SK-N-SH treated with all-trans-retinoic acid at 6 μM for 48 hours (cell line): ENCODE measurements around the gene KCNA10.

Experiments
- CREB5 ChIP-seq: fragments of 250-450 bp; sonication (Bioruptor Pico); IDR thresholded peaks from 2 replicates; pipeline ENCODE4 v1.5.1; 2020; ENCODE audit warnings: low read depth, mild to moderate bottlenecking, moderate library complexity
- ESRRG ChIP-seq: fragments of 250-450 bp; sonication (Bioruptor Pico); IDR thresholded peaks from 2 replicates; pipeline ENCODE4 v1.6.1; 2021; ENCODE audit warnings: mild to moderate bottlenecking
- GLIS3 ChIP-seq: fragments of 250-450 bp; sonication (Bioruptor Pico); IDR thresholded peaks from 2 replicates; pipeline ENCODE4 v1.5.0; 2020; ENCODE audit warnings: mild to moderate bottlenecking, moderate library complexity
- ISL1 ChIP-seq: fragments of 250-450 bp; sonication (Bioruptor Pico); IDR thresholded peaks from 2 replicates; pipeline ENCODE4 v2.1.2; 2022; ENCODE audit warnings: mild to moderate bottlenecking, moderate library complexity
- PATZ1 ChIP-seq: fragments of 250-450 bp; sonication (Bioruptor Pico); IDR thresholded peaks from 2 replicates; pipeline ENCODE4 v1.8.0; 2020; ENCODE audit warnings: mild to moderate bottlenecking, moderate library complexity, borderline replicate concordance
- PPARA ChIP-seq: fragments of 250-450 bp; sonication (Bioruptor Pico); IDR thresholded peaks from 2 replicates; pipeline ENCODE4 v1.5.0; 2020; ENCODE audit warnings: mild to moderate bottlenecking, borderline replicate concordance
- TOX ChIP-seq: fragments of 250-450 bp; sonication (Bioruptor Pico); IDR thresholded peaks from 2 replicates; pipeline ENCODE4 v1.8.0; 2021; ENCODE audit warnings: mild to moderate bottlenecking, moderate library complexity, borderline replicate concordance
- TSHZ2 ChIP-seq: fragments of 250-450 bp; sonication (Bioruptor Pico); IDR thresholded peaks from 2 replicates; pipeline ENCODE4 v1.5.0; 2020; ENCODE audit warnings: mild to moderate bottlenecking, moderate library complexity
- ZFP3 ChIP-seq: fragments of 250-450 bp; sonication (Bioruptor Pico); IDR thresholded peaks from 2 replicates; pipeline ENCODE4 v1.5.0; 2020; ENCODE audit warnings: mild to moderate bottlenecking, moderate library complexity
- ZFP30 ChIP-seq: fragments of 450-650 bp; formaldehyde crosslinking; IDR thresholded peaks from 2 replicates; pipeline ENCODE4 v1.5.0; 2022; ENCODE audit warnings: mild to moderate bottlenecking, moderate library complexity

- TF ChIP-seq TSHZ2 (no peak), TOX (no peak), CREB5 (CRISPR knock-in tag) (no peak), ESRRG (CRISPR knock-in tag) (no peak), ISL1 (CRISPR knock-in tag) (no peak), ZFP30 (CRISPR knock-in tag) (no peak), ZFP3 (CRISPR knock-in tag) (no peak), GLIS3 (CRISPR knock-in tag) (no peak), PPARA (CRISPR knock-in tag) (no peak), PATZ1 (no peak)
Observed at GRCh38 chr1:110545492-110545891, 26.5 kb upstream of the KCNA10 start.
